IPS DF 6.9 (cell line): Measurements from ENCODE around the gene PPP2R2B.
A peak's percentile ranks its signal among the peaks of the same experiment; 100 is the strongest.

Experiments used
- DNase-seq: peaks from one replicate; pipeline ENCODE4 v3.0.0-alpha.2; 2013; ENCODE audit warnings: low read depth, low spot score
- H3K27ac ChIP-seq: one replicate; pipeline ENCODE4 v1.5.1; 2013; ENCODE audit warnings: low read length, control low read depth
- H3K27me3 ChIP-seq: 2 replicates; pipeline ENCODE4 v1.6.1; 2013; ENCODE audit warnings: mild to moderate bottlenecking, low read length; ENCODE audit not compliant: control insufficient read depth, insufficient read depth
- H3K36me3 ChIP-seq: 2 replicates; pipeline ENCODE4 v1.6.1; 2013; ENCODE audit warnings: low read length; ENCODE audit not compliant: control insufficient read depth, insufficient read depth
- H3K4me1 ChIP-seq: 2 replicates; pipeline ENCODE4 v1.6.1; 2013; ENCODE audit warnings: low read length; ENCODE audit not compliant: control insufficient read depth, insufficient read depth
- H3K4me3 ChIP-seq: 2 replicates; pipeline ENCODE4 v1.5.1; 2013; ENCODE audit warnings: mild to moderate bottlenecking, low read length
- H3K9me3 ChIP-seq: 2 replicates; pipeline ENCODE4 v1.6.1; 2013; ENCODE audit warnings: low read length, inconsistent platforms; ENCODE audit not compliant: control insufficient read depth, insufficient read depth
- WGBS: extraction: QIAGEN DNeasy Blood & Tissue Kit; methylation state at CpG from one replicate; pipeline ENCODE4 v1.1.7; 2013; ENCODE audit warnings: mixed read lengths, missing lambda C conversion rate; ENCODE audit not compliant: insufficient read length, insufficient coverage; 5-methylcytosine and 5-hydroxymethylcytosine counted together

The PPP2R2B gene

GRCh38 chr5:146589028-146589345 lies 289.6 kb downstream of the PPP2R2B start:
- no CpG with 5 or more reads among the region's 3 CpGs for WGBS
- H3K27me3 ChIP-seq, result no peaks in the 10 kb centered on the region
- no peaks in the 10 kb centered on the region for H3K4me1 ChIP-seq
- H3K4me3 ChIP-seq, result no peak overlapping the region
- no peaks in the 10 kb centered on the region for H3K36me3 ChIP-seq
- H3K9me3 ChIP-seq, result no peaks in the 10 kb centered on the region
- no peak overlapping the region for H3K27ac ChIP-seq
- DNase-seq, result no peak

- H3K27ac ChIP-seq, result no peak overlapping the region
- no peak for DNase-seq
- no peaks in the 10 kb centered on the region for H3K36me3 ChIP-seq
- no peaks in the 10 kb centered on the region for H3K9me3 ChIP-seq
- H3K27me3 ChIP-seq, result no peaks in the 10 kb centered on the region
- no CpG with 5 or more reads among the region's 2 CpGs for WGBS
- no peaks in the 10 kb centered on the region for H3K4me1 ChIP-seq
- H3K4me3 ChIP-seq, result no peak overlapping the region
These were observed 290.1 kb downstream of the PPP2R2B start for GRCh38 chr5:146588331-146589027.

- no CpG with 5 or more reads among the region's 5 CpGs for WGBS
- Histone ChIP-seq H3K36me3 (no peaks in the 10 kb centered on the region), H3K27ac (no peak overlapping the region), H3K4me3 (no peak overlapping the region), H3K4me1 (no peaks in the 10 kb centered on the region), H3K9me3 (no peaks in the 10 kb centered on the region), H3K27me3 (no peaks in the 10 kb centered on the region)
- DNase-seq, result no peak
These were observed 291.8 kb downstream of the PPP2R2B start for GRCh38 chr5:146586752-146587151.

GRCh38 chr5:146584750-146585149 lies 293.8 kb downstream of the PPP2R2B start:
- Histone ChIP-seq H3K9me3 (no peaks in the 10 kb centered on the region), H3K4me1 (no peaks in the 10 kb centered on the region), H3K36me3 (no peaks in the 10 kb centered on the region), H3K27me3 (no peaks in the 10 kb centered on the region), H3K4me3 (no peak overlapping the region), H3K27ac (no peak overlapping the region)
- WGBS, result 100% methylated on average over 1 of the region's 2 CpGs
- DNase-seq, result no peak

- no peak for DNase-seq
- no peaks in the 10 kb centered on the region for H3K27me3 ChIP-seq
- no peak overlapping the region for H3K4me3 ChIP-seq
- no peaks in the 10 kb centered on the region for H3K9me3 ChIP-seq
- no peaks in the 10 kb centered on the region for H3K36me3 ChIP-seq
- H3K27ac ChIP-seq, result no peak overlapping the region
- no peaks in the 10 kb centered on the region for H3K4me1 ChIP-seq
These were observed 296.4 kb downstream of the PPP2R2B start for GRCh38 chr5:146582051-146582596.

- H3K27me3 ChIP-seq, result no peaks in the 10 kb centered on the region
- no peak overlapping the region for H3K27ac ChIP-seq
- no peaks in the 10 kb centered on the region for H3K36me3 ChIP-seq
- no peaks in the 10 kb centered on the region for H3K9me3 ChIP-seq
- H3K4me3 ChIP-seq, result no peak overlapping the region
- WGBS, result no CpG with 5 or more reads among the region's 3 CpGs
- no peak for DNase-seq
- H3K4me1 ChIP-seq, result no peaks in the 10 kb centered on the region
These were observed 298.3 kb downstream of the PPP2R2B start for GRCh38 chr5:146580237-146580636.

GRCh38 chr5:146574713-146575112 lies 303.8 kb downstream of the PPP2R2B start:
- H3K4me3 ChIP-seq, result no peak overlapping the region
- H3K9me3 ChIP-seq, result no peaks in the 10 kb centered on the region
- DNase-seq, result no peak
- no peaks in the 10 kb centered on the region for H3K4me1 ChIP-seq
- no peak overlapping the region for H3K27ac ChIP-seq
- H3K27me3 ChIP-seq, result no peaks in the 10 kb centered on the region
- no CpG with 5 or more reads among the region's 1 CpG for WGBS
- no peaks in the 10 kb centered on the region for H3K36me3 ChIP-seq

GRCh38 chr5:146568161-146568560 lies 310.4 kb downstream of the PPP2R2B start:
- H3K27me3 ChIP-seq, result no peaks in the 10 kb centered on the region
- H3K27ac ChIP-seq, result no peak overlapping the region
- DNase-seq, result no peak
- no peaks in the 10 kb centered on the region for H3K36me3 ChIP-seq
- no peaks in the 10 kb centered on the region for H3K4me1 ChIP-seq
- no CpG with 5 or more reads among the region's 2 CpGs for WGBS
- no peaks in the 10 kb centered on the region for H3K9me3 ChIP-seq
- no peak overlapping the region for H3K4me3 ChIP-seq

- Histone ChIP-seq H3K36me3 (no peaks in the 10 kb centered on the region), H3K27ac (no peak overlapping the region), H3K4me3 (no peak overlapping the region), H3K9me3 (no peaks in the 10 kb centered on the region), H3K4me1 (peaks cover 2% of the 10 kb centered on the region; the same call in 1 of the 2 replicates), H3K27me3 (no peaks in the 10 kb centered on the region)
- no CpG with 5 or more reads among the region's 7 CpGs for WGBS
- DNase-seq, result peak; percentile 48
These were observed 312.7 kb downstream of the PPP2R2B start for GRCh38 chr5:146565764-146566367.

GRCh38 chr5:146564007-146564762 lies 314.4 kb downstream of the PPP2R2B start:
- no peak overlapping the region for H3K4me3 ChIP-seq
- H3K4me1 ChIP-seq, result peaks cover 2% of the 10 kb centered on the region; the same call in 1 of the 2 replicates
- H3K36me3 ChIP-seq, result no peaks in the 10 kb centered on the region
- no peak for DNase-seq
- H3K27me3 ChIP-seq, result no peaks in the 10 kb centered on the region
- no peaks in the 10 kb centered on the region for H3K9me3 ChIP-seq
- H3K27ac ChIP-seq, result no peak overlapping the region
- no CpG with 5 or more reads among the region's 2 CpGs for WGBS
